Endothelial cell of umbilical vein (primary cell): ENCODE measurements around the gene TMPRSS6. TPM values are rescaled to one million over a fixed set of nuclear protein-coding genes. Genes with fewer than 3 reads are reported as not detected.

ENCODE experiments used
- BruUV-seq: library from RNA; stranded (reverse); fragments of 400-500 nt; replicated peaks from 2 replicates; lab custom pipeline; 2021; lab: Mats Ljungman, UMichigan
- CTCF ChIA-PET: fragments of 300-600, 350-600 bp; sonication (Branson Sonifier 250); formaldehyde crosslinking; loops from one replicate; lab custom pipeline; 2021; ENCODE audit warnings: antibody characterized with exemption, inconsistent platforms; lab: Charles Lee
- POLR2A ChIA-PET: fragments of 300-600, 350-600 bp; sonication (Branson Sonifier 250); formaldehyde crosslinking; loops from one replicate; lab custom pipeline; 2021; ENCODE audit warnings: antibody characterized with exemption, inconsistent platforms; lab: Charles Lee
- DNase-seq: peaks from one replicate; pipeline ENCODE4 v3.0.0-alpha.2; 2011; ENCODE audit warnings: low read depth, low spot score
- FAIRE-seq: peaks from 2 replicates; lab custom pipeline; 2011; peaks lifted over from hg19 to GRCh38; lab: Jason Lieb, UNC
- H2AFZ ChIP-seq: 2 replicates; pipeline ENCODE4 v1.6.0; 2012; ENCODE audit warnings: low read depth, low read length, control low read depth, inconsistent platforms
- H3K27ac ChIP-seq: 2 replicates; pipeline ENCODE4 v1.5.1; 2011; ENCODE audit warnings: low read depth, mild to moderate bottlenecking, control low read depth, low read length, moderate library complexity; ENCODE audit not compliant: insufficient read depth
- H3K27me3 ChIP-seq, 2 experiments: 2 replicates each; pipeline versions ENCODE4 v1.6.0 to v1.6.1; 2011; ENCODE audit warnings: low read length in 2 of 2, mixed read lengths in 1 of 2; ENCODE audit not compliant: control insufficient read depth in 2 of 2, insufficient read depth in 2 of 2
- H3K36me3 ChIP-seq, 2 experiments: 2 replicates in 1 of 2; 3 replicates in 1 of 2; pipeline ENCODE4 v1.5.1; 2011; ENCODE audit warnings: low read length in 2 of 2, mild to moderate bottlenecking in 1 of 2, moderate library complexity in 1 of 2; ENCODE audit not compliant: control insufficient read depth in 2 of 2, insufficient read depth in 2 of 2; ENCODE audit errors: extremely low read depth in 1 of 2
- H3K4me1 ChIP-seq: 3 replicates; pipeline ENCODE4 v1.5.1; 2011; ENCODE audit warnings: mild to moderate bottlenecking, low read length; ENCODE audit not compliant: control insufficient read depth, insufficient read depth; ENCODE audit errors: extremely low read depth
- H3K4me2 ChIP-seq: 2 replicates; pipeline ENCODE4 v1.6.1; 2011; ENCODE audit warnings: low read length, control low read depth, mixed read lengths; ENCODE audit not compliant: insufficient read depth
- H3K4me3 ChIP-seq, 3 experiments: fragments of 200-600 bp in 1 of 3; sonication (generic), shearing (Covaris generic) in 1 of 3; replicated peaks in 1 of 3; 2 replicates each; pipeline ENCODE4 v1.5.1; 2011 to 2016; ENCODE audit warnings: control low read depth in 3 of 3, low read length in 3 of 3, mild to moderate bottlenecking in 2 of 3, inconsistent platforms in 1 of 3, low read depth in 1 of 3, moderate library complexity in 1 of 3; ENCODE audit not compliant: insufficient read depth in 1 of 3
- H3K79me2 ChIP-seq: 2 replicates; pipeline ENCODE4 v1.6.0; 2012; ENCODE audit warnings: low read length, inconsistent platforms; ENCODE audit not compliant: control insufficient read depth, insufficient read depth
- H3K9ac ChIP-seq: replicated peaks from 2 replicates; pipeline ENCODE3; 2011; ENCODE audit warnings: low read length, control low read depth; ENCODE audit not compliant: insufficient read depth; ENCODE audit errors: extremely low read depth
- H3K9me1 ChIP-seq: replicated peaks from 3 replicates; pipeline ENCODE4 v1.6.0; 2011; ENCODE audit warnings: mild to moderate bottlenecking, low read length; ENCODE audit not compliant: control insufficient read depth, insufficient read depth; ENCODE audit errors: extremely low read depth
- H3K9me3 ChIP-seq: replicated peaks from 2 replicates; pipeline ENCODE4 v1.5.1; 2012; ENCODE audit warnings: low read length, inconsistent platforms; ENCODE audit not compliant: control insufficient read depth, insufficient read depth
- H4K20me1 ChIP-seq: replicated peaks from 2 replicates; pipeline ENCODE3; 2011; ENCODE audit warnings: mild to moderate bottlenecking, low read length; ENCODE audit not compliant: control insufficient read depth, insufficient read depth; ENCODE audit errors: extremely low read depth
- EZH2 ChIP-seq: IDR thresholded peaks from 2 replicates; pipeline ENCODE4 v1.6.1; 2012; ENCODE audit warnings: borderline replicate concordance, low read depth, mild to moderate bottlenecking, moderate library complexity, low read length, inconsistent platforms; ENCODE audit not compliant: severe bottlenecking
- FOS ChIP-seq: IDR thresholded peaks from 2 replicates; pipeline ENCODE4 v1.6.1; 2011; ENCODE audit warnings: mild to moderate bottlenecking, low read length, moderate library complexity, borderline replicate concordance; ENCODE audit not compliant: insufficient read depth
- GATA2 ChIP-seq: IDR thresholded peaks from 2 replicates; pipeline ENCODE4 v1.7.0; 2011; ENCODE audit warnings: low read depth, mild to moderate bottlenecking, moderate library complexity, mixed read lengths, low read length; ENCODE audit not compliant: insufficient read length, insufficient read depth
- JUN ChIP-seq: IDR thresholded peaks from 2 replicates; pipeline ENCODE4 v1.6.1; 2011; ENCODE audit warnings: borderline replicate concordance, low read depth; ENCODE audit not compliant: insufficient read length, insufficient read depth
- MYC ChIP-seq: IDR thresholded peaks from one replicate; pipeline ENCODE4 v1.6.1; 2011; ENCODE audit warnings: mild to moderate bottlenecking, low read depth, low read length
- POLR2A ChIP-seq: IDR thresholded peaks from 2 replicates; pipeline ENCODE4 v1.6.1; 2012; ENCODE audit warnings: low read depth, mild to moderate bottlenecking, control low read depth, low read length
- POLR2AphosphoS5 ChIP-seq: IDR thresholded peaks from 2 replicates; pipeline ENCODE4 v1.6.1; 2012; ENCODE audit warnings: low read depth, mild to moderate bottlenecking, control low read depth, low read length, moderate library complexity; ENCODE audit not compliant: insufficient read depth
- dilution Hi-C: fragments of 300-500 bp; cut with MboI; formaldehyde crosslinking; loops from one replicate; pipeline ENCODE4 v1.15.0; 2019; ENCODE audit warnings: low sequenced_read_pairs; ENCODE audit not compliant: extremely low pct_ligation_motif_present
- intact Hi-C: fragments of 100-400 bp; cut with micrococcal nuclease; formaldehyde crosslinking; loops from one replicate; pipeline ENCODE4 v1.10.0; 2022
- polyA plus RNA-seq, 4 experiments: library from polyadenylated mRNA; depleted of rRNA in 3 of 4; stranded (reverse) in 3 of 4; unstranded in 1 of 4; fragments of >200 nt; gene quantifications; 2 replicates each; pipeline versions ENCODE4 v1.2.1 to v1.2.3, GENCODE V29; 2011 to 2012; ENCODE audit warnings: missing spikeins in 1 of 4
- total RNA-seq: library from RNA; stranded (reverse); gene quantifications from 2 replicates; pipeline ENCODE4 v1.2.3, GENCODE V29; 2021
- TF ChIP-seq, protein P1 (sequence below): IDR thresholded peaks from 2 replicates; pipeline ENCODE4 v1.6.1; 2011; ENCODE audit not compliant: insufficient read depth, insufficient read length
- TF ChIP-seq, protein P2 (sequence below), 2 donors: IDR thresholded peaks; 1 replicate in 1 of 2; 2 replicates in 1 of 2; pipeline ENCODE4 v1.5.1; 2011; ENCODE audit warnings: low read length in 2 of 2, mild to moderate bottlenecking in 2 of 2, moderate library complexity in 2 of 2, control low read depth in 1 of 2, inconsistent platforms in 1 of 2, low read depth in 1 of 2; ENCODE audit not compliant: insufficient read depth in 1 of 2; ENCODE audit errors: extremely low read depth in 1 of 2

Gene TMPRSS6
- total and polyA plus RNA-seq, 2 donors (not counting 3 experiments of a cell fraction or from before 2014, with no cell fraction given): not detected

DNA sequence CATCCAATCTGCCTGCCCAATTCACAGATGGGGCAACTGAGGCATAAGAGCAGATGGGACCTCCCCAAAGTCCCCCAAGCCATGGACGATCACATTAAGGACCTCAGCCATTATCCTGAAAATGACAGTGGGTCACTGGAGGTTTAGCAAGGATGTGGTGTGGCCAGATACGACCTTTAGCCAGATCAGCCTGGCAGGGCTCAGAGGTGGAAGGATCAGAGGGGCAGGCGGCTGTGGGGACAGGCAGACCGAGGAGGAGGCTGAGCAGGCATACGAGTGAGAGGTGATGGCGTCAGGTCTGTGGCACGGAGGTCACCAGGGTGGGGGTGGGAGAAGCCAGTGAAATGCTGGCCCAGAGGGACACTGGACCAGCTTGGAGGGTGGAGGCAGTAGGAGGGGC is 14.1 kb upstream of the TMPRSS6 start:
- TF ChIP-seq MYC (no peak), POLR2AphosphoS5 (no peak), POLR2A (no peak), FOS (no peak), JUN (no peak), EZH2 (no peak), GATA2 (no peak)
- TF ChIP-seq, protein P1, sequence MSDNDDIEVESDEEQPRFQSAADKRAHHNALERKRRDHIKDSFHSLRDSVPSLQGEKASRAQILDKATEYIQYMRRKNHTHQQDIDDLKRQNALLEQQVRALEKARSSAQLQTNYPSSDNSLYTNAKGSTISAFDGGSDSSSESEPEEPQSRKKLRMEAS: no peak
- TF ChIP-seq, protein P2, sequence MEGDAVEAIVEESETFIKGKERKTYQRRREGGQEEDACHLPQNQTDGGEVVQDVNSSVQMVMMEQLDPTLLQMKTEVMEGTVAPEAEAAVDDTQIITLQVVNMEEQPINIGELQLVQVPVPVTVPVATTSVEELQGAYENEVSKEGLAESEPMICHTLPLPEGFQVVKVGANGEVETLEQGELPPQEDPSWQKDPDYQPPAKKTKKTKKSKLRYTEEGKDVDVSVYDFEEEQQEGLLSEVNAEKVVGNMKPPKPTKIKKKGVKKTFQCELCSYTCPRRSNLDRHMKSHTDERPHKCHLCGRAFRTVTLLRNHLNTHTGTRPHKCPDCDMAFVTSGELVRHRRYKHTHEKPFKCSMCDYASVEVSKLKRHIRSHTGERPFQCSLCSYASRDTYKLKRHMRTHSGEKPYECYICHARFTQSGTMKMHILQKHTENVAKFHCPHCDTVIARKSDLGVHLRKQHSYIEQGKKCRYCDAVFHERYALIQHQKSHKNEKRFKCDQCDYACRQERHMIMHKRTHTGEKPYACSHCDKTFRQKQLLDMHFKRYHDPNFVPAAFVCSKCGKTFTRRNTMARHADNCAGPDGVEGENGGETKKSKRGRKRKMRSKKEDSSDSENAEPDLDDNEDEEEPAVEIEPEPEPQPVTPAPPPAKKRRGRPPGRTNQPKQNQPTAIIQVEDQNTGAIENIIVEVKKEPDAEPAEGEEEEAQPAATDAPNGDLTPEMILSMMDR (IDR thresholded peaks at IDR 0.05; ENCODE audit: extremely low read depth in 1 of 2, insufficient read depth in 1 of 2, low read depth in 1 of 2, low read length in 2 of 2): no peak
- Histone ChIP-seq H3K9me3 (no peaks in the 10 kb centered on the region), H3K4me3 (no peak overlapping the region), H3K4me2 (no peak overlapping the region), H2AFZ (no peak overlapping the region), H3K79me2 (no peaks in the 10 kb centered on the region), H3K27ac (no peak overlapping the region), H3K4me1 (no peaks in the 10 kb centered on the region), H3K27me3 (no peaks in the 10 kb centered on the region), H3K36me3 (no peaks in the 10 kb centered on the region), H3K9me1 (no peaks in the 10 kb centered on the region), H3K9ac (no peak overlapping the region), H4K20me1 (no peaks in the 10 kb centered on the region)
- intact Hi-C loops (no loop called here), dilution Hi-C loops (no loop called here)
- DNase-seq (no peak), FAIRE-seq (no peak)
- CTCF ChIA-PET: interaction anchor here (1.3 kb wide), 1 partner anchor 9 kb away, joined by 3 read pairs; no protein-coding TSS in a partner anchor
- no TSS peak for BruUV-seq
- POLR2A ChIA-PET: no interaction called here
